HepG2 (cell line): ENCODE results near the gene AP1G1. TPM values are rescaled to one million over a fixed set of nuclear protein-coding genes. Genes with fewer than 3 reads are reported as not detected.

Experiments
- ATAC-seq: fragments of 200-7000 bp; cut with Tn5 transposase; 3 replicates; pipeline ENCODE4 v1.9.1; 2020; ENCODE audit warnings: mild to moderate bottlenecking, moderate library complexity
- BruUV-seq: library from RNA; stranded (reverse); fragments of 400-500 nt; replicated peaks from 2 replicates; lab custom pipeline; 2021; lab: Mats Ljungman, UMichigan
- CTCF ChIA-PET: fragments of 300-600 bp; formaldehyde crosslinking; extraction: SDS; loops from one replicate; lab custom pipeline; 2021; ENCODE audit warnings: low total read pairs, inconsistent platforms, low intra/inter-chr PET ratio; lab: Yijun Ruan, JAX
- POLR2A ChIA-PET: fragments of 350-600 bp; sonication (Branson Sonifier 250); formaldehyde crosslinking; loops from one replicate; lab custom pipeline; 2020; ENCODE audit warnings: antibody characterized with exemption, inconsistent platforms; lab: Yijun Ruan, JAX
- DNase-seq: peaks from one replicate; pipeline ENCODE4 v3.0.0-alpha.2; 2015; ENCODE audit warnings: low spot score
- FAIRE-seq: peaks from 3 replicates; lab custom pipeline; 2011; peaks lifted over from hg19 to GRCh38; lab: Jason Lieb, UNC
- H2AFZ ChIP-seq: one replicate; pipeline ENCODE4 v1.6.1; 2011; ENCODE audit warnings: low read length, inconsistent platforms
- H3K27ac ChIP-seq: fragments of 300-600 bp; 3 replicates; pipeline ENCODE4 v1.8.0; 2011; ENCODE audit warnings: mixed run types, mild to moderate bottlenecking, mixed read lengths, low read length, inconsistent platforms; ENCODE audit not compliant: insufficient read depth; ENCODE audit errors: extremely low read length
- H3K27me3 ChIP-seq, 2 experiments: fragments of 200-600 bp in 1 of 2; 2 replicates in 1 of 2; 3 replicates in 1 of 2; pipeline versions ENCODE4 v1.6.0 to v1.8.0; 2011; ENCODE audit warnings: low read length in 2 of 2, mild to moderate bottlenecking in 2 of 2, moderate library complexity in 2 of 2, inconsistent platforms in 1 of 2; ENCODE audit not compliant: insufficient read depth in 2 of 2, control insufficient read depth in 1 of 2
- H3K36me3 ChIP-seq, 2 experiments: fragments of 200-600 bp in 1 of 2; replicated peaks in 1 of 2; 2 replicates in 1 of 2; 3 replicates in 1 of 2; pipeline versions ENCODE4 v1.5.1 to v1.8.0; 2011; ENCODE audit warnings: low read length in 2 of 2, inconsistent platforms in 1 of 2; ENCODE audit not compliant: insufficient read depth in 2 of 2, control insufficient read depth in 1 of 2
- H3K4me1 ChIP-seq: 2 replicates; pipeline ENCODE4 v1.5.1; 2012; ENCODE audit warnings: low read length, inconsistent platforms; ENCODE audit not compliant: insufficient read depth
- H3K4me2 ChIP-seq: 2 replicates; pipeline ENCODE4 v1.6.0; 2011; ENCODE audit warnings: low read depth, low read length, inconsistent platforms
- H3K4me3 ChIP-seq, 3 experiments: fragments of 200-600 bp in 1 of 3; sonication (generic), shearing (Covaris generic) in 1 of 3; replicated peaks in 1 of 3; 2 replicates each; pipeline ENCODE4 v1.5.1; 2011 to 2016; ENCODE audit warnings: low read length in 3 of 3, inconsistent platforms in 2 of 3, low read depth in 2 of 3, mild to moderate bottlenecking in 2 of 3, control low read depth in 1 of 3, mixed read lengths in 1 of 3; ENCODE audit not compliant: insufficient read depth in 1 of 3
- H3K79me2 ChIP-seq: one replicate; pipeline ENCODE4 v1.6.1; 2011; ENCODE audit warnings: low read length, inconsistent platforms; ENCODE audit not compliant: insufficient read depth
- H3K9ac ChIP-seq: 2 replicates; pipeline ENCODE4 v1.6.0; 2011; ENCODE audit warnings: mild to moderate bottlenecking, low read depth, low read length, inconsistent platforms; ENCODE audit not compliant: insufficient read depth
- H3K9me3 ChIP-seq: 2 replicates; pipeline ENCODE4 v1.5.1; 2012; ENCODE audit warnings: mild to moderate bottlenecking, low read length
- H4K20me1 ChIP-seq: 2 replicates; pipeline ENCODE4 v1.6.0; 2011; ENCODE audit warnings: inconsistent platforms, mild to moderate bottlenecking, low read length, moderate library complexity; ENCODE audit not compliant: insufficient read depth
- ATF2 ChIP-seq: sonication (generic); formaldehyde crosslinking; IDR thresholded peaks from 2 replicates; pipeline ENCODE4 v1.4.0; 2020; ENCODE audit warnings: missing genetic modification reagents
- CERS6 ChIP-seq: sonication (generic); formaldehyde crosslinking; IDR thresholded peaks from 2 replicates; pipeline ENCODE4 v1.5.0; 2020; ENCODE audit warnings: missing genetic modification reagents
- FOSL2 ChIP-seq: sonication (generic); formaldehyde crosslinking; IDR thresholded peaks from 2 replicates; pipeline ENCODE4 v1.4.0; 2020; ENCODE audit warnings: missing genetic modification reagents
- FOXJ3 ChIP-seq: sonication (generic); formaldehyde crosslinking; IDR thresholded peaks from 2 replicates; pipeline ENCODE4 v1.4.0; 2020; ENCODE audit warnings: missing genetic modification reagents, mild to moderate bottlenecking, borderline replicate concordance
- FOXK2 ChIP-seq: fragments of 450-650 bp; IDR thresholded peaks from 2 replicates; pipeline ENCODE4 v1.6.1; 2016
- HINFP ChIP-seq: sonication (generic); formaldehyde crosslinking; IDR thresholded peaks from 2 replicates; pipeline ENCODE4 v1.4.0; 2020; ENCODE audit warnings: low read depth, mild to moderate bottlenecking, missing genetic modification reagents
- IKZF5 ChIP-seq: IDR thresholded peaks from 2 replicates; pipeline ENCODE4 v1.6.1; 2018; ENCODE audit warnings: missing genetic modification reagents, mild to moderate bottlenecking, missing compliant biosample characterization
- KLF9 ChIP-seq: IDR thresholded peaks from 2 replicates; pipeline ENCODE4 v1.6.1; 2016; ENCODE audit warnings: low read depth
- MLXIP ChIP-seq: sonication (generic); formaldehyde crosslinking; IDR thresholded peaks from 2 replicates; pipeline ENCODE4 v1.9.0; 2021; ENCODE audit warnings: missing genetic modification reagents, borderline replicate concordance
- ZHX2 ChIP-seq, 2 experiments: sonication (generic) in 1 of 2; formaldehyde crosslinking in 1 of 2; IDR thresholded peaks; 2 replicates each; pipeline versions ENCODE4 v1.6.1 to v1.9.0; 2014 to 2022; ENCODE audit warnings: antibody characterized with exemption in 1 of 2, borderline replicate concordance in 1 of 2, inconsistent platforms in 1 of 2, low read depth in 1 of 2, missing genetic modification reagents in 1 of 2
- WGBS: methylation state at CpG from one replicate; pipeline ENCODE4 v1.1.6; 2017; ENCODE audit warnings: low lambda C conversion rate; 5-methylcytosine and 5-hydroxymethylcytosine counted together
- in situ Hi-C: cut with HindIII; loops from 2 replicates; pipeline ENCODE4 v1.10.0; 2017; ENCODE audit warnings: low pct_unique_long_range_greater_than_20kb; ENCODE audit not compliant: extremely low pct_ligation_motif_present
- intact Hi-C: fragments of 100-400 bp; cut with micrococcal nuclease; formaldehyde crosslinking; loops from one replicate; pipeline ENCODE4 v1.10.0; 2022; ENCODE audit not compliant: unreplicated experiment
- polyA plus RNA-seq, 8 experiments: library from polyadenylated mRNA; depleted of rRNA in 3 of 8; stranded (reverse) in 7 of 8; unstranded in 1 of 8; fragments of >200 nt; fragmentation: Illumina TruSeq in 4 of 8; extraction: Trizol in 4 of 8; gene quantifications; 2 replicates each; pipeline versions ENCODE4 v1.2.1 to v1.2.3, GENCODE V29; 2011 to 2016; ENCODE audit warnings: low read depth in 4 of 8, missing spikeins in 1 of 8, mixed read lengths in 1 of 8; ENCODE audit not compliant: insufficient read depth in 1 of 8
- total RNA-seq, 5 experiments: library from RNA; depleted of rRNA; stranded (reverse); fragments of >200 nt; fragmentation: Illumina TruSeq; extraction: Trizol; gene quantifications; 2 replicates each; pipeline ENCODE4 v1.2.3, GENCODE V29; 2016; ENCODE audit warnings: low read depth in 1 of 5

Gene AP1G1
- total and polyA plus RNA-seq, 2 of the 13 experiments (the other 11 are each of a cell fraction or from before 2014, with no cell fraction given) = 62.2 to 66.2 TPM

DNA sequence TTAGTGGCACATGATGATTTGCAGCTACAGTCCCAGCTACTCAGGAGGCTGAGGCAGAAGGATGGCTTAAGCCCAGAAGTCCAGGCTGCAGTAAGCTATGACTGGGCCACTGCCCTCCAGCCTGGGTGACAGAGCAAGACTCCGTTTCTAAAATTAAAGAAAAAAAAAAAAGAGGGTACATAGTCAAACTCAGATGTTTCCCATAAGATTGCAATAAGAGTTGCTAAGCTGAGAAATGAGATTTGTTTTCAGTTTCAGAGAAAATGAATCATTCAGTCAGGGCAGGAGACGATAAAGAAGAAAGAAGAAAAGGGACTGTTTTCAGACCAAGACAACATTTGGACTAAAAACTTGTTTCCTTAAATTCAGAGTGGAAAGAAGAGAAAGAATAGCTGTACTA is 54.0 kb downstream of the AP1G1 start:
- no TSS peak for BruUV-seq
- Histone ChIP-seq H3K4me2 (no peak overlapping the region), H2AFZ (no peak overlapping the region), H3K36me3 (peaks cover 19 to 74% of the 10 kb centered on the region in 2 experiments), H3K9ac (no peak overlapping the region), H3K4me3 (no peak overlapping the region), H3K27ac (no peak overlapping the region), H3K9me3 (no peaks in the 10 kb centered on the region), H4K20me1 (peaks cover 5% of the 10 kb centered on the region; the same call in 1 of the 2 replicates), H3K4me1 (peaks cover 17% of the 10 kb centered on the region), H3K79me2 (no peaks in the 10 kb centered on the region), H3K27me3 (no peaks in the 10 kb centered on the region)
- in situ Hi-C loops = no loop called here
- intact Hi-C loops = no loop called here
- ATAC-seq (no peak), DNase-seq (no peak), FAIRE-seq (no peak)
- 99% methylated on average over 2 of the region's 2 CpGs for WGBS
- POLR2A ChIA-PET = no interaction called here
- TF ChIP-seq KLF9 (CRISPR knock-in tag) (no peak), MLXIP (CRISPR knock-in tag) (no peak), FOSL2 (CRISPR knock-in tag) (no peak), ZHX2 (IDR thresholded peaks at IDR 0.05; ENCODE audit: low read depth) (no peak), ZHX2 (CRISPR knock-in tag; IDR thresholded peaks at IDR 0.05; ENCODE audit: borderline replicate concordance) (no peak), CERS6 (CRISPR knock-in tag) (no peak), HINFP (CRISPR knock-in tag) (no peak), IKZF5 (CRISPR knock-in tag) (no peak), FOXK2 (no peak), FOXJ3 (CRISPR knock-in tag) (no peak), ATF2 (CRISPR knock-in tag) (no peak)
- CTCF ChIA-PET = no interaction called here
